HFFc6 (cell line): ENCODE data around the gene DEF6. TPM values are rescaled to one million over a fixed set of nuclear protein-coding genes. Genes with fewer than 3 reads are reported as not detected.

Experiments
- DNase-seq: peaks from one replicate; pipeline ENCODE4 v3.0.0-alpha.2; 2018
- H3K27ac Mint-ChIP-seq: 2 replicates; pipeline ENCODE4 v1.8.0; 2020; ENCODE audit warnings: mild to moderate bottlenecking, mixed read lengths
- H3K27me3 Mint-ChIP-seq: 2 replicates; pipeline ENCODE4 v1.8.0; 2021; ENCODE audit warnings: mild to moderate bottlenecking, moderate library complexity, mixed read lengths; ENCODE audit not compliant: insufficient read depth
- H3K36me3 Mint-ChIP-seq: 2 replicates; pipeline ENCODE4 v1.8.0; 2021; ENCODE audit warnings: low read depth, mixed read lengths
- H3K4me1 Mint-ChIP-seq: 2 replicates; pipeline ENCODE4 v1.8.0; 2020; ENCODE audit warnings: low read depth, mixed read lengths
- H3K4me3 Mint-ChIP-seq: 2 replicates; pipeline ENCODE4 v1.8.0; 2020; ENCODE audit warnings: mild to moderate bottlenecking, moderate library complexity, mixed read lengths
- H3K9me3 Mint-ChIP-seq: 2 replicates; pipeline ENCODE4 v1.8.0; 2020; ENCODE audit warnings: mild to moderate bottlenecking, mixed read lengths
- CTCF ChIP-seq: fragments of 200-600 bp; sonication (generic); IDR thresholded peaks from 2 replicates; pipeline ENCODE4 v1.5.0; 2021; ENCODE audit warnings: antibody characterized with exemption, mild to moderate bottlenecking
- total RNA-seq, 6 experiments: library from RNA; stranded (reverse); fragmentation: NEBNext Ultra II Directional; extraction: Animal tissue kit (Norgen Biotek cat#: 25700); gene quantifications; 2 replicates in 1 of 6; 3 replicates in 5 of 6; pipeline ENCODE4 v1.2.3, GENCODE V29; 2021

Gene DEF6
- total RNA-seq, 6 experiments from 2014 or later: 2.8 to 4.8 (median 3.6) TPM

DNA sequence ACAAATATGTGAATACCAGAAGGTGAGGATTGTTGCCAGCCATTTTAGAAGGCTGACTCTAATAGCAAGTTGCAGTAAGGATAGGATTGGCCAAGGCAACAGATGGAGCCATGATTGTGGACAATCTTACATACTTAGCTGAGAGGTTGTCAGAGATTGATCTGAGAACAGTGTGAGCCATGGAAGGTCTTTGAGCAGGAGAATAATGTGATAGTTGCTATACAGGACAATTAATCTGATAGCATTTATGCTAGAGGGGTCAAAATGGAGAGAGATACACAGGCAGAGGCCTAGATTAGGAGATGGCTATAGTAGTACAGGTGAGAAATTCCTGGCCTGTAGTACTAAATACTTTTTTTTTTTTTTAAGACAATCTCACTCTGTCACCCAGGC, 68.6 kb downstream of the DEF6 start:
- Mint-ChIP-seq H3K27ac (no peak overlapping the region), H3K27me3 (peaks cover 4% of the 10 kb centered on the region), H3K4me1 (peaks cover 70% of the 10 kb centered on the region), H3K4me3 (no peak overlapping the region), H3K36me3 (peaks cover 31% of the 10 kb centered on the region), H3K9me3 (no peaks in the 10 kb centered on the region)
- no peak for DNase-seq
- no peak for TF ChIP-seq CTCF

GRCh38 chr6:35367646-35368037, 70.0 kb downstream of the DEF6 start:
- no peak for DNase-seq
- Mint-ChIP-seq H3K4me1 (peaks cover 72% of the 10 kb centered on the region), H3K4me3 (no peak overlapping the region), H3K9me3 (no peaks in the 10 kb centered on the region), H3K36me3 (peaks cover 37% of the 10 kb centered on the region), H3K27me3 (peaks cover 5% of the 10 kb centered on the region), H3K27ac (peak overlapping the region; percentile 98)
- TF ChIP-seq CTCF: no peak

GRCh38 chr6:35368038-35368887, 70.6 kb downstream of the DEF6 start:
- Mint-ChIP-seq H3K4me1 (peaks cover 66% of the 10 kb centered on the region), H3K27ac (peak overlapping the region; percentile 98), H3K9me3 (no peaks in the 10 kb centered on the region), H3K4me3 (peak overlapping the region; percentile 7; the same call in 1 of the 2 replicates), H3K36me3 (peaks cover 40% of the 10 kb centered on the region), H3K27me3 (peaks cover 5% of the 10 kb centered on the region)
- TF ChIP-seq CTCF: no peak
- DNase-seq: peak; percentile 83

DNA sequence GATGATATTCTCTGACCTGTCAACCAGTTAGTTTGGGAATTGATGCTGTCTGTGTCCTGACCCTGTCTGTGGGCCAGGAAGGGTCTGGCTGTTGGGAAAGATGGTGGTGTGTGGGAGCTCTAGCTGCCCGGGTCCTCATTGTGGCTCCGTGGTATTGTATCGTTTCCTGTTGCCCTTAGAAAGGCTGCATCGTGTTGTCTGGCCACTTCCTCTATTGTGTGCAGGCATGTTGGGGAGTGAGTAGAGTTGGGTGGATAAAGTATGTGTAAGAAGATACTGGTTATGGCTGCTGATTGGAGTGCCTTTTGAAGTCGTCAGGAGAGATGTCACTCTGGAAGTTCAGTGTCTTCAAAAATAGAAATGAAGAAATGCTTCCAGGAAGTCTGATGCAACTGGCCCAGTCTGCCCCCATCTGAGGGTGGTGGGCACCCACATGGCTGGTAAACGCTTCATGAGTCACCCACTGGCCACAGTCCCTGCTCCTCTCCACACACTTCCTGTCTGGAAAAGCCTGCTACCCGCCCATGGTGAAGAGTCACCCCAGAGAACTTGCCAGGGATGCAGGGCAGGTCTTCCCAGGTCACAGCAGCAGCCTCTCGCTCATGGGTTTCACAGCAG, 72.6 kb downstream of the DEF6 start:
- 0 out of 2 replicates have a peak, but pooled peaks have one; percentile 8 for TF ChIP-seq CTCF
- H3K27ac Mint-ChIP-seq: peak overlapping the region; percentile 98
- peak overlapping the region; percentile 79 for H3K4me3 Mint-ChIP-seq
- peak; percentile 95 for DNase-seq
- H3K4me1 Mint-ChIP-seq: peaks cover 67% of the 10 kb centered on the region
- peaks cover 5% of the 10 kb centered on the region for H3K27me3 Mint-ChIP-seq
- H3K9me3 Mint-ChIP-seq: no peaks in the 10 kb centered on the region
- H3K36me3 Mint-ChIP-seq: peaks cover 36% of the 10 kb centered on the region

- TF ChIP-seq CTCF: no peak
- Mint-ChIP-seq H3K4me1 (peaks cover 68% of the 10 kb centered on the region), H3K4me3 (peak overlapping the region; percentile 79), H3K36me3 (peaks cover 32% of the 10 kb centered on the region), H3K27me3 (peaks cover 6% of the 10 kb centered on the region), H3K9me3 (no peaks in the 10 kb centered on the region), H3K27ac (peak overlapping the region; percentile 98)
- peak; percentile 23 for DNase-seq
Observed at GRCh38 chr6:35370785-35371493, 73.3 kb downstream of the DEF6 start.

Other genes starting within 250 kb of the DEF6 start
- gene TCP11, start 156.5 kb upstream of the DEF6 start, total RNA-seq: under 1 TPM; 0.31 to 0.70 (median 0.37) TPM
- gene SCUBE3, start 83.9 kb upstream of the DEF6 start, total RNA-seq: 10 to 100 TPM; 37.0 to 75.0 (median 44.3) TPM
- 10 to 100 TPM; 12.7 to 17.1 (median 16.4) TPM for gene ZNF76, start 38.1 kb upstream of the DEF6 start, total RNA-seq
- 10 to 100 TPM; 39.0 to 46.4 (median 41.2) TPM for gene PPARD, start 44.7 kb downstream of the DEF6 start, total RNA-seq
- 10 to 100 TPM in 1 of 6 experiments, 1 to 10 TPM in 5; 7.2 to 10.7 (median 9.2) TPM for gene FANCE, start 154.5 kb downstream of the DEF6 start, total RNA-seq
- 1,000 to 10,000 TPM; 1,220 to 1,355 (median 1,285) TPM for gene RPL10A, start 170.6 kb downstream of the DEF6 start, total RNA-seq
- gene TEAD3, start 199.3 kb downstream of the DEF6 start, total RNA-seq: 10 to 100 TPM; 34.2 to 39.5 (median 36.5) TPM
- not detected for gene TULP1, start 215.1 kb downstream of the DEF6 start, total RNA-seq